ENCODE measurements around the gene ANXA11. TPM values are rescaled to one million over a fixed set of nuclear protein-coding genes. Genes with fewer than 3 reads are reported as not detected.
A peak's percentile ranks its signal among the peaks of the same experiment; 100 is the strongest.

The ANXA11 gene
- total RNA-seq, 2 experiments from 2014 or later: 249 to 277 TPM

- H3K4me1 Mint-ChIP-seq (ENCODE audit: low read depth): peaks cover 10% of the 10 kb centered on the region
Measured at GRCh38 chr10:80161321-80162083, 43.8 kb downstream of the ANXA11 start.

GRCh38 chr10:80160361-80161320, 44.7 kb downstream of the ANXA11 start:
- no peaks in the 10 kb centered on the region for H3K9me3 Mint-ChIP-seq (ENCODE audit: insufficient read depth)
- peaks cover 10% of the 10 kb centered on the region for H3K4me1 Mint-ChIP-seq (ENCODE audit: low read depth)
- POLR2A ChIA-PET: no interaction called here
- DNase-seq (no peak), ATAC-seq (no peak)
- H3K4me3 Mint-ChIP-seq: no peak overlapping the region
- CTCF ChIA-PET: interaction anchor here (1.7 kb wide), 1 partner anchor 62 kb away, joined by 5 read pairs; no protein-coding TSS in a partner anchor
- no peaks in the 10 kb centered on the region for H3K27me3 Mint-ChIP-seq (ENCODE audit: low read depth)
- peak overlapping the region; percentile 63 for H3K27ac Mint-ChIP-seq
- peaks cover 72% of the 10 kb centered on the region for H3K36me3 Mint-ChIP-seq (ENCODE audit: low read depth)

More at GRCh38 chr10:80161321-80162083, 43.8 kb downstream of the ANXA11 start:
- DNase-seq: no peak
- Mint-ChIP-seq H3K4me3 (no peak overlapping the region), H3K27ac (peak overlapping the region; percentile 47), H3K27me3 (ENCODE audit: low read depth) (no peaks in the 10 kb centered on the region), H3K36me3 (ENCODE audit: low read depth) (peaks cover 71% of the 10 kb centered on the region), H3K9me3 (ENCODE audit: insufficient read depth) (no peaks in the 10 kb centered on the region)
- ATAC-seq: no peak
- ChIA-PET CTCF (interaction anchor here (1.3 to 1.6 kb wide), 4 partner anchors 13 to 61 kb away, joined by 4 to 6 read pairs (median 6); no protein-coding TSS in a partner anchor), POLR2A (interaction anchor here (1.5 kb wide), 1 partner anchor 42 kb away, joined by 4 read pairs; no protein-coding TSS in a partner anchor)

- Mint-ChIP-seq H3K4me1 (ENCODE audit: low read depth) (peaks cover 10% of the 10 kb centered on the region), H3K4me3 (no peak overlapping the region), H3K9me3 (ENCODE audit: insufficient read depth) (no peaks in the 10 kb centered on the region), H3K27me3 (ENCODE audit: low read depth) (no peaks in the 10 kb centered on the region), H3K36me3 (ENCODE audit: low read depth) (peaks cover 84% of the 10 kb centered on the region), H3K27ac (peak overlapping the region; percentile 53)
- CTCF ChIA-PET: interaction anchor here (1.7 kb wide), 1 partner anchor 63 kb away, joined by 5 read pairs; no protein-coding TSS in a partner anchor
- ATAC-seq (no peak), DNase-seq (no peak)
- POLR2A ChIA-PET: no interaction called here
Measured at GRCh38 chr10:80159166-80159873, 46.0 kb downstream of the ANXA11 start.

- Mint-ChIP-seq H3K27me3 (ENCODE audit: low read depth) (no peaks in the 10 kb centered on the region), H3K27ac (no peak overlapping the region), H3K4me3 (no peak overlapping the region), H3K4me1 (ENCODE audit: low read depth) (peaks cover 10% of the 10 kb centered on the region), H3K9me3 (ENCODE audit: insufficient read depth) (no peaks in the 10 kb centered on the region), H3K36me3 (ENCODE audit: low read depth) (peaks cover 87% of the 10 kb centered on the region)
- POLR2A ChIA-PET: no interaction called here
- no peak for ATAC-seq
- no peak for DNase-seq
- CTCF ChIA-PET: interaction anchor here (0.9 kb wide), 1 partner anchor 220 kb away, joined by 5 read pairs; no protein-coding TSS in a partner anchor
Measured at GRCh38 chr10:80158598-80159127, 46.7 kb downstream of the ANXA11 start.

GRCh38 chr10:80158126-80158525, 47.2 kb downstream of the ANXA11 start:
- ATAC-seq (no peak), DNase-seq (no peak)
- Mint-ChIP-seq H3K36me3 (ENCODE audit: low read depth) (peaks cover 87% of the 10 kb centered on the region), H3K27ac (no peak overlapping the region), H3K4me3 (no peak overlapping the region), H3K27me3 (ENCODE audit: low read depth) (no peaks in the 10 kb centered on the region), H3K9me3 (ENCODE audit: insufficient read depth) (no peaks in the 10 kb centered on the region), H3K4me1 (ENCODE audit: low read depth) (peaks cover 10% of the 10 kb centered on the region)
- POLR2A ChIA-PET: no interaction called here
- CTCF ChIA-PET: interaction anchor here (0.9 kb wide), 1 partner anchor 220 kb away, joined by 5 read pairs; no protein-coding TSS in a partner anchor

- peaks cover 10% of the 10 kb centered on the region for H3K4me1 Mint-ChIP-seq (ENCODE audit: low read depth)
- H3K4me3 Mint-ChIP-seq: no peak overlapping the region
- H3K27me3 Mint-ChIP-seq (ENCODE audit: low read depth): no peaks in the 10 kb centered on the region
- CTCF ChIA-PET: interaction anchor here (1.9 kb wide), 1 partner anchor 13 kb away, joined by 7 read pairs; no protein-coding TSS in a partner anchor
- H3K27ac Mint-ChIP-seq: no peak overlapping the region
- DNase-seq: no peak
- POLR2A ChIA-PET: no interaction called here
- ATAC-seq: no peak
- peaks cover 88% of the 10 kb centered on the region for H3K36me3 Mint-ChIP-seq (ENCODE audit: low read depth)
- no peaks in the 10 kb centered on the region for H3K9me3 Mint-ChIP-seq (ENCODE audit: insufficient read depth)
Measured at GRCh38 chr10:80157561-80157960, 47.8 kb downstream of the ANXA11 start.

GRCh38 chr10:80156216-80156615, 49.1 kb downstream of the ANXA11 start:
- ATAC-seq (no peak), DNase-seq (no peak)
- no peak overlapping the region for H3K4me3 Mint-ChIP-seq
- ChIA-PET POLR2A (interaction anchor here (1.1 kb wide), 1 partner anchor 12 kb away, joined by 3 read pairs; no protein-coding TSS in a partner anchor), CTCF (interaction anchor here (0.9 to 1.9 kb wide), 2 partner anchors 12 to 66 kb away, joined by 4 to 7 read pairs; no protein-coding TSS in a partner anchor)
- H3K36me3 Mint-ChIP-seq (ENCODE audit: low read depth): peaks cover 89% of the 10 kb centered on the region
- no peaks in the 10 kb centered on the region for H3K9me3 Mint-ChIP-seq (ENCODE audit: insufficient read depth)
- H3K27ac Mint-ChIP-seq: no peak overlapping the region
- H3K27me3 Mint-ChIP-seq (ENCODE audit: low read depth): no peaks in the 10 kb centered on the region
- peaks cover 12% of the 10 kb centered on the region for H3K4me1 Mint-ChIP-seq (ENCODE audit: low read depth)

GRCh38 chr10:80155696-80156215, 49.6 kb downstream of the ANXA11 start:
- H3K36me3 Mint-ChIP-seq (ENCODE audit: low read depth): peaks cover 89% of the 10 kb centered on the region
- ChIA-PET POLR2A (no interaction called here), CTCF (interaction anchor here (0.9 to 1.9 kb wide), 3 partner anchors 11 to 67 kb away, joined by 3 to 7 read pairs (median 4); no protein-coding TSS in a partner anchor)
- DNase-seq: no peak
- H3K27ac Mint-ChIP-seq: no peak overlapping the region
- no peaks in the 10 kb centered on the region for H3K9me3 Mint-ChIP-seq (ENCODE audit: insufficient read depth)
- no peak overlapping the region for H3K4me3 Mint-ChIP-seq
- H3K4me1 Mint-ChIP-seq (ENCODE audit: low read depth): peaks cover 16% of the 10 kb centered on the region
- H3K27me3 Mint-ChIP-seq (ENCODE audit: low read depth): no peaks in the 10 kb centered on the region
- ATAC-seq: no peak

- H3K27me3 Mint-ChIP-seq (ENCODE audit: low read depth): no peaks in the 10 kb centered on the region
- H3K4me3 Mint-ChIP-seq: no peak overlapping the region
- ChIA-PET POLR2A (no interaction called here), CTCF (interaction anchor here (0.9 kb wide), 2 partner anchors 49 to 68 kb away, joined by 3 to 4 read pairs; no protein-coding TSS in a partner anchor)
- ATAC-seq: no peak
- peaks cover 89% of the 10 kb centered on the region for H3K36me3 Mint-ChIP-seq (ENCODE audit: low read depth)
- no peaks in the 10 kb centered on the region for H3K9me3 Mint-ChIP-seq (ENCODE audit: insufficient read depth)
- no peak overlapping the region for H3K27ac Mint-ChIP-seq
- no peak for DNase-seq
- H3K4me1 Mint-ChIP-seq (ENCODE audit: low read depth): peaks cover 16% of the 10 kb centered on the region
Measured at GRCh38 chr10:80154978-80155695, 50.2 kb downstream of the ANXA11 start.

GRCh38 chr10:80154626-80154977, 50.7 kb downstream of the ANXA11 start:
- no peak overlapping the region for H3K27ac Mint-ChIP-seq
- no peaks in the 10 kb centered on the region for H3K9me3 Mint-ChIP-seq (ENCODE audit: insufficient read depth)
- H3K27me3 Mint-ChIP-seq (ENCODE audit: low read depth): no peaks in the 10 kb centered on the region
- DNase-seq (no peak), ATAC-seq (no peak)
- ChIA-PET POLR2A (no interaction called here), CTCF (interaction anchor here (0.9 kb wide), 1 partner anchor 49 kb away, joined by 3 read pairs; no protein-coding TSS in a partner anchor)
- peaks cover 16% of the 10 kb centered on the region for H3K4me1 Mint-ChIP-seq (ENCODE audit: low read depth)
- no peak overlapping the region for H3K4me3 Mint-ChIP-seq
- H3K36me3 Mint-ChIP-seq (ENCODE audit: low read depth): peaks cover 87% of the 10 kb centered on the region

Data from activated CD8-positive, alpha-beta T cell treated with anti-CD3 and anti-CD28 coated beads, Interleukin-2, amount 10 ng/mL, durations not matched to agents 7 days and 5 days (primary cell).